Prostate gland (tissue), 2 donors: ENCODE data around the gene EXD3.

ENCODE experiments used
- POLR2A ChIP-seq: fragments of 450-650 bp; IDR thresholded peaks from one replicate; pipeline ENCODE4 v1.6.1; 2016; ENCODE audit warnings: antibody characterized with exemption, mild to moderate bottlenecking
- POLR2AphosphoS5 ChIP-seq: sonication (generic); formaldehyde crosslinking; IDR thresholded peaks from one replicate; pipeline ENCODE4 v1.6.1; 2017; ENCODE audit warnings: antibody characterized with exemption
- TF ChIP-seq, protein P1 (sequence below), 4 experiments: fragments of 200-600 bp in 2 of 4; fragments of 450-650 bp in 2 of 4; sonication (generic) in 2 of 4; IDR thresholded peaks; 1 replicate in 3 of 4; 2 replicates in 1 of 4; pipeline ENCODE4 v1.5.1; 2016 to 2019; ENCODE audit warnings: antibody characterized with exemption in 4 of 4, mild to moderate bottlenecking in 2 of 4, moderate library complexity in 2 of 4

DNA sequence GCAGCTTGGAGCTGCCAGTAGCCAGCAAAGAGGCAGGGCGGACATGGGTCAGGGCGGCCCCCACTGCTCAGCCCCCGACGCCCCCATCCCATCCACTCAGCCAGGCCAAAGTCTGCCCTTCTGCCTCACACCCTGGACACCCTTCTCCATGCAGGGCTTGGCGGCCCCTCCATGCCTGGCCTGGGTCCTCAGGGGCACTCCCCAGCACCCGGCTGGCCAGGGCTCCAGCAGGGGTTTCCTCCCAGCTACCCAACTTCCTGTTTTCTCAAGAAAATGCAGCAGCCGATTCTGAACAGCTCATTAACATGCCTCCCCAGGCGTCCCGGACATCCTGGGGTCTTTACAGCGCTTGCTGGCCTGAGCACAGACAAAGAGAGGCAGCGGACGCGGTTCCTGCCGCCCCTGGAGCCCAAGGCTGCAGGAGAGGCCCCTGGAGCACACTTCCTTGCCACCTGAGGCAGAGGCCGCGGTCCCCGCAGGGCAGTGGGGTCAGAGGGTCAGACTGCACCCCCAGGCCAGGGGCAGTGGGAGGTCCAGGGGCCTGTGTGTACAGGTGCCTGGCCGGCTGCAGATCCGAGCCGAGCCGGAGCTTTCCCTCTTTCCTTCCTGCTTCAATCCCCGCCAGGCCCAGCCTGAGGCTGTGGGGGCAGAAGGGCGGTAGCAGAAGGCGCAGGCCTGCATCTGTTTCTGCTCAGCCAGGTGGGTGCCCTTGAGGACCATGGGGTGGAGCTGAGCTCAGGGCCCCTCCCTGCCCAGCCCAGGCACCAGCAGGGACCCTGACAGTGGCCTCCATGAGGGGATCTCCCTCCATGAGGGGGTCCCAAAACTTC is 102.2 kb downstream of the EXD3 start:
- TF ChIP-seq, protein P1, sequence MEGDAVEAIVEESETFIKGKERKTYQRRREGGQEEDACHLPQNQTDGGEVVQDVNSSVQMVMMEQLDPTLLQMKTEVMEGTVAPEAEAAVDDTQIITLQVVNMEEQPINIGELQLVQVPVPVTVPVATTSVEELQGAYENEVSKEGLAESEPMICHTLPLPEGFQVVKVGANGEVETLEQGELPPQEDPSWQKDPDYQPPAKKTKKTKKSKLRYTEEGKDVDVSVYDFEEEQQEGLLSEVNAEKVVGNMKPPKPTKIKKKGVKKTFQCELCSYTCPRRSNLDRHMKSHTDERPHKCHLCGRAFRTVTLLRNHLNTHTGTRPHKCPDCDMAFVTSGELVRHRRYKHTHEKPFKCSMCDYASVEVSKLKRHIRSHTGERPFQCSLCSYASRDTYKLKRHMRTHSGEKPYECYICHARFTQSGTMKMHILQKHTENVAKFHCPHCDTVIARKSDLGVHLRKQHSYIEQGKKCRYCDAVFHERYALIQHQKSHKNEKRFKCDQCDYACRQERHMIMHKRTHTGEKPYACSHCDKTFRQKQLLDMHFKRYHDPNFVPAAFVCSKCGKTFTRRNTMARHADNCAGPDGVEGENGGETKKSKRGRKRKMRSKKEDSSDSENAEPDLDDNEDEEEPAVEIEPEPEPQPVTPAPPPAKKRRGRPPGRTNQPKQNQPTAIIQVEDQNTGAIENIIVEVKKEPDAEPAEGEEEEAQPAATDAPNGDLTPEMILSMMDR (IDR thresholded peaks at IDR 0.05) = no peak
- no peak for TF ChIP-seq POLR2AphosphoS5
- TF ChIP-seq POLR2A = no peak
